ENCODE results near the gene CATSPERB.
A peak's percentile ranks its signal among the peaks of the same experiment; 100 is the strongest.

Gene CATSPERB, protein sequence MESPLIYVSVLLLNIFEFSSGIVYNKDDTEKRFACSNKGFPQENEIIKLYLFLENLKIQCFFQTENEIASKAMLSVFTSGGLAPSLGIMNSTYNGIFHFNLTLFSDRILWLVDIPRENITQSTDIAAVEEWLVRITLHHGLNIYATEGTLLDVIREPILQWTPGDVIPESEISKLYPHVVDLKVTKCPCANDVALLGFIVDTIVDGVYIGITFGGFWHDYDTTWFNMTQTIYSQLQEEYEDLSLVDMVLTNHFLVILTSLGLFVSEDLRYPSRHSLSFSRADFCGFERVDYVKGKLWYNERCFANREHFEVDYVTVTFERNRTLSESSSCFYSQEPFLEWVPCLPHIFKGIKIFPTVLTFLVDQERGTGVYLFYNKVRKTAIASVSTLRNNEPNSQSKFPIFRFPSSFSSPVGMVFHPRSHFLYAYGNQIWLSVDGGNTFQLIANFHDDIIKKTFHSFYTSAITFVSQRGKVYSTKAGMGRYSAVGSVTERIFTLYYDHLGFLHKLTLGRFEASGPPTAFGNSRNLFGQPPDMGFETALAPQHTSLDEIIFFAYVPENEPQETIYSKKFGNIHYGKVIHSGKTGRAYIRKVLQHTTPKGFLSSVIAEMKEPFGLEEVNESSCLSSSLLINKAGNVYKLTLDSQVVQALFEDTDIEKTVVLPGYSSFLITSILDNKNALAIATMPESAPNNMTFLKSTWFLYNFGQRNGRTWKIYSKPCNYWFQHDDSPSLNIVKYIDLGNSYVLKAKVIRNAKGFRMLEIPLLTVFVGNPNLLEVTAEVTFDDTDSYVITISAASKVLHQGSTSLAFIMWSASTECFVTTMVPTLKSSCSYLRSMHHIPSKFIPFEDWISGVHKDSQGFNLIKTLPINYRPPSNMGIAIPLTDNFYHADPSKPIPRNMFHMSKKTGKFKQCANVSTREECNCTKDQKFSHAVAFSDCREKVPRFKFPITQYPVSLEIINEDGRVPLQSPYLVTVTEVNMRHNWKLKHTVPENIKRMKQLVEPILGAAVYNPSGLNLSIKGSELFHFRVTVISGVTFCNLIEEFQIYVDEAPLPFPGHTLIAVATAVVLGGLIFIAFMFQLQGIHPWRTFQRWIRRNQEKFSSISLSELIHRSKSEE

DNA sequence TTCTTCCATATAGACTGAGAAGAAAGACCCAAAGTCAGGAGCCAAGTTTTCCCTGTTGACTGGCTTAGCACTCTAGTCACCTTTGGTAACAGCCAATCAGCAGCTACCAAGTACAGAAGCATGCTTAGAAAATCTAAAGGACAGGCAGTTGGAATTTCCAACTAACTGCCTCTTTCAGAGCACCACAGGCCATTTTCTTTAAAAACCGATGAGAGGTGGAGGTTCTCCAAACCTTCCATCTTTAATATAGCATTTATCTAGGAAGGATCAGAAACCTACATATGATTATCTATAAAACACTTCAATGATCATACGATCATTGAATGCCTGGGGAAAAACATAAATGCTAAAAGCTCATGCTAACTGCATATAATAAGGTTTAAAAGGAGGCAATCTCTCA, at the start of gene CATSPERB:
TSS of gene CATSPERB (minus strand) at position 101 of the 400 bp plus-strand sequence. CDS start 2,607 bp downstream, outside the sequence.
- H3K36me3 Mint-ChIP-seq = peaks cover 12% of the 10 kb centered on the region
- no peak within 1 kb of the TSS for H3K27ac Mint-ChIP-seq
- H3K4me3 Mint-ChIP-seq = no peak within 1 kb of the TSS
- H3K9me3 Mint-ChIP-seq (ENCODE audit: low read depth) = no peaks in the 10 kb centered on the region
- H3K4me1 Mint-ChIP-seq (ENCODE audit: low read depth) = peaks cover 13% of the 10 kb centered on the region
- peaks cover 2% of the 10 kb centered on the region for H3K27me3 Mint-ChIP-seq

DNA sequence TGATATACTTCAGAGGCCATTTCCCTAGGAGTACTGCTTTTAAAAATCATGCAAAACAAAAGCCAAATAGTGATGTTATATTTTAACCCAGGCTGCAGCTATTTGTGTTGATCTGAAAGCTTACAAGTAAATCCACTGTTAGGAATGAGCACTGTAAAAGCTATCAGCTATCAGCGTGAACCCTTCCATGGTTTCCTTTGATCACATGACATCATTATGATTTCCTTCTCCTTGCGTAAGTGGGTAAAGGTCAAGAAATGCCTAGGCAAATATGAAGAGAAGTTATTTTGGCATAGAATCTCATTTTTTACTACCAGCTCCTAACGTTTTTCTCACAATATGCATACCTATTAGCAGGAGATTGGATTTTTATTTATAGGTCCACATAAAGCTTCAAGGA, 48.6 kb upstream of the CATSPERB start:
- Mint-ChIP-seq H3K27ac (no peak overlapping the region), H3K4me3 (no peak overlapping the region), H3K36me3 (peaks cover 14% of the 10 kb centered on the region), H3K9me3 (ENCODE audit: low read depth) (no peaks in the 10 kb centered on the region), H3K27me3 (no peaks in the 10 kb centered on the region), H3K4me1 (ENCODE audit: low read depth) (peaks cover 4% of the 10 kb centered on the region)

DNA sequence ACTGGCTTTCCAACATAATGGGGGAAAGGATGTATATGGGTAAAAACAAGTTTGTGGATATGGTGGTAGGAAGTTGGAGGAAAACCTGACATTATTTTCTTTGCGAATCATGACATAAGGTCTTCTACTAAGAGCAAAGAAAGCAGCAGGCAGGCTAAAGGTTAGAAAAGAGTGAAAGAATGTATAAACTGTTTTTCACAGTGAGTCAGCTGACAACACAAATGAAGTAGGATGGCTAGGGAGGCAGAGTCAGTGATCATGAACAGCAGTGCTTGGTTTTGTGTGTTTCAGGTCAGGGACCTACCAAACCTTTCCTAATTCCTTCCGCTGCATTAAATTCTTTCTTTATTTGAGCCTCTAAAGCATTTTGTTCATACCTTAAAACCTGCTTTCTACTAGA, 46.3 kb upstream of the CATSPERB start:
- Mint-ChIP-seq H3K36me3 (peaks cover 14% of the 10 kb centered on the region), H3K27ac (no peak overlapping the region), H3K4me1 (ENCODE audit: low read depth) (peaks cover 14% of the 10 kb centered on the region), H3K9me3 (ENCODE audit: low read depth) (no peaks in the 10 kb centered on the region), H3K4me3 (no peak overlapping the region), H3K27me3 (no peaks in the 10 kb centered on the region)

DNA sequence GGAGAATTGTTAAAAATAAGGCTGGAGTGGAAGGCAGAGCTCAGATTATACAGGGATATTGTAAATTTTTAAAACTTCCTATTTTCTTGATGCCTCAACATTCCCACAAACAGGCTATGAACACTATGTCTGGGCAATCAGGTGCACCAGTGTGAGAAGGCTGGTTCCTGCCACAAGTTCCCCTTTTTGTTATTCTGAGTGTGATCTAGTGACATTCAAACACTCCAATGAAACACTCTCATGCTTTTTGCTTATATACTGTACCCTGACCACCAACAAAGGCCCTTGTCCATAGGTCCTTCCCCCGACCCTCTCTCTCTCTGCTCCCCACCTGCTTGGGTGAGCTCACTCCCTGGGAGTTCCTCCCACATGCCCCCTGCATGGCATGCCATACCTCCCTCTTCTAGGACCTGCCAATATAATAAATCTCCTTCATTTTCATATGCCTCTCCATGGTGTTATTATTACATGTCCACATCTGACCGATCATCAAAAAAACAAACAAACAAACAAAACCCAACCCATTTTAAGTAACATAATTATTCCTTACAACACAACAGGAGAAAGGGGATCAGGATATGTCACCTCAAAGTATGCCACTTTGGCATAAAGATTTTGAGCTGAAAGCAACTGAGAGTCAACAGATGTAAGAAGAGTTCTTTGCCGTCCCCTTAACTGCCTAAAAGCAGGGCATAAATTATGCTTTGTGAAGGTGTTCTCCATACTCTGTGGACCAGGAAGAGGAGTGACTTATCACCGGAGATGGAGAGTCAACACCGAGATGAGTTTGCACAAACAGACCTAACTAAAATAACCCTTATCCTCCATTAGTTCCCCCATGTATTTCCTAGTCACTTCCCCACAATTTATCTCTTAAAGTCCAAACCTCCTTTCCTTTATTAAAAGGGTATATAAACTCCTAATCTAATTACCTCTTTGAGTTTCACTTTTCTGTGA, 42.5 kb upstream of the CATSPERB start:
- H3K27me3 Mint-ChIP-seq = no peaks in the 10 kb centered on the region
- H3K9me3 Mint-ChIP-seq (ENCODE audit: low read depth) = no peaks in the 10 kb centered on the region
- H3K36me3 Mint-ChIP-seq = peaks cover 9% of the 10 kb centered on the region
- no peak overlapping the region for H3K4me3 Mint-ChIP-seq
- H3K27ac Mint-ChIP-seq = peak overlapping the region; percentile 7
- peaks cover 14% of the 10 kb centered on the region for H3K4me1 Mint-ChIP-seq (ENCODE audit: low read depth)

DNA sequence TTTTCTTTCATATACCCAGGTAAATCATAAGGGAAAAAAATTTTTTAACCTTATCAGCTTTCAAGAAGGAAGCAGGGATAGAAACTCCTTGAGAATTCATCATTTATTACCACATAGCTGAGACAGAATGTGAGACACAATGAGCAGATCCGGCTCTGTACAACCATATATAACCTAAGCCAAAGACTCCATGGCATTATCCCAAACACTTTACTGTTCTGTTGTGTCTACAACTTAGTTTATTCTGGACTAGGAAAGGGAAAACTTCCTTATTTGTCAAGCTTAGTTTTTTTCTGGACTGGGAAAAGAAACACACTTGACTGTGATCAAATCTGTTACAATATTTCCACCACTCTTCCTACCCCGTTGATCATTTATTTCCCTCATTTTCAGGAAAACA, 38.3 kb upstream of the CATSPERB start:
- no peak overlapping the region for H3K27ac Mint-ChIP-seq
- peaks cover 10% of the 10 kb centered on the region for H3K4me1 Mint-ChIP-seq (ENCODE audit: low read depth)
- H3K9me3 Mint-ChIP-seq (ENCODE audit: low read depth) = no peaks in the 10 kb centered on the region
- peaks cover 8% of the 10 kb centered on the region for H3K36me3 Mint-ChIP-seq
- no peaks in the 10 kb centered on the region for H3K27me3 Mint-ChIP-seq
- H3K4me3 Mint-ChIP-seq = no peak overlapping the region

DNA sequence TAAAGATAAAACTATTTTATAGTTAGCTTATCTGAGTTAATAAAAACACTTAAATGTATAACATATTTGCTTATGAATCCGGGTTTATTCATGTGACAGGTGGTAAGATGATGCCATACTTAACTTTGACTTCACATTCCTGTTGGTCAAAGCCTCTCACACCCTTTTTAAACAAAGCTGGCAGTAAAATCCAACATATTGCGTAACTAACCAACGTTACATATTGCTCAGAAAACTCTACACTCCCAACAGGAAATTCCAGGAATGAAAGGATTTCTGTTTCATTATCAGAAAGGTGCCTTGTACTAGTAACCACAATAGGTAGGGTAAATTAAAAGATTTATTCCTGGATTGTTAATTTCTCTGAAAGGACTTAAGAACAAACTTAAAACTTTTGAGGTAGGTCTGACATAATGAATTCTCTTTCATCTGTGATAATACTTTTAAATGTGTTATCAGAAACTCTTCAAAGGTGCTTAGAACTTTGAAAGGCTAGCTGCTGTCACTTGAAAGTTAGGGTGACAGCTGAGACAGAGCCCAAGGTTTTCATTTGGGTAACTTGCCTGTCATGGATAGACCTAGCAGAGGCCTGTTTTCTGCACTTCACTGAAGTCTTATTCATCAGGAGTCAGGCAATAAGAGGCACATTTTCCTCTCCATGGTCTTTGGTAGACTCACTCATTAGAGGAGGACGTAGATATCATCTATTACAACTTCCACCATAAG, 23.8 kb upstream of the CATSPERB start:
- H3K36me3 Mint-ChIP-seq = peaks cover 18% of the 10 kb centered on the region
- H3K9me3 Mint-ChIP-seq (ENCODE audit: low read depth) = peaks cover 8% of the 10 kb centered on the region
- no peaks in the 10 kb centered on the region for H3K27me3 Mint-ChIP-seq
- H3K27ac Mint-ChIP-seq = no peak overlapping the region
- H3K4me3 Mint-ChIP-seq = no peak overlapping the region
- H3K4me1 Mint-ChIP-seq (ENCODE audit: low read depth) = no peaks in the 10 kb centered on the region

DNA sequence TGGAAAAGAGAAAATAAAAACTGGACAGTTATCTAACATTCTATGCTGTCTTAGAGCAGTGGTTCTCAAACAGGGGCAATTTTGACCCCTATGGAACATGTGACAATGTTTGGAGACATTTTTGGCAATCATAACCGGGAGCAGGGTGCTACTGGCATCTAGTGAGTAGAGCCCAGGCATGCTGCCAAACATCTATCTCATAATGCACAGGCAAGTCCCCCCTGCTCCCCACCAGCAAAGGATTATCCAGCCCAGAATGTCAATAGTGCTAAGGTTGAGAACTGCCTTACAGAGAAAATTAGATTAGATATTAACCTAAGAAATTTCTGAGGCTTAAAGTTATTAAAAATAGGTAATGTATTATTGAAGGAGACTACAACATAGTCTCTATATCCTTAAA, 22.9 kb upstream of the CATSPERB start:
- no peak overlapping the region for H3K4me3 Mint-ChIP-seq
- no peaks in the 10 kb centered on the region for H3K27me3 Mint-ChIP-seq
- no peak overlapping the region for H3K27ac Mint-ChIP-seq
- peaks cover 14% of the 10 kb centered on the region for H3K36me3 Mint-ChIP-seq
- peaks cover 8% of the 10 kb centered on the region for H3K9me3 Mint-ChIP-seq (ENCODE audit: low read depth)
- H3K4me1 Mint-ChIP-seq (ENCODE audit: low read depth) = no peaks in the 10 kb centered on the region

DNA sequence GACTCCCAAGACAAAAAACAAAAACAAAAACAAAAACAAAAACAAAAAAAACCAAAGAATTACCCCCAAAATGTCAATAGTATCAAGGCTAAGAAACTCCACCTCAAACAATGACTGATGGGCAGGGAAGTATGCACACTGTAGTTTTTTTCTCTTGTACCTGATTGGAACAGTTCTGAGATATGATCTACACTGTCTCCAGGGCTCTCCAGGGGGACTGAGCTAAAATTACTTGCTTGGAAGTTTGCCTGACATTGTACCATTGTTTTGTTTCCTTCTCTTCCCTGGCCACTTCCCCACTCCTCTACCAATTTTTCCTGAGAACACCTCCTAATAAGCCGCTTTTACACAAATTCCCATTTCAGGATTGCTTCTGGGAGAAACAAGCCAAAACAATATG, 22.3 kb upstream of the CATSPERB start:
- peaks cover 9% of the 10 kb centered on the region for H3K36me3 Mint-ChIP-seq
- H3K27me3 Mint-ChIP-seq = no peaks in the 10 kb centered on the region
- no peak overlapping the region for H3K4me3 Mint-ChIP-seq
- H3K9me3 Mint-ChIP-seq (ENCODE audit: low read depth) = peaks cover 8% of the 10 kb centered on the region
- H3K27ac Mint-ChIP-seq = no peak overlapping the region
- no peaks in the 10 kb centered on the region for H3K4me1 Mint-ChIP-seq (ENCODE audit: low read depth)

DNA sequence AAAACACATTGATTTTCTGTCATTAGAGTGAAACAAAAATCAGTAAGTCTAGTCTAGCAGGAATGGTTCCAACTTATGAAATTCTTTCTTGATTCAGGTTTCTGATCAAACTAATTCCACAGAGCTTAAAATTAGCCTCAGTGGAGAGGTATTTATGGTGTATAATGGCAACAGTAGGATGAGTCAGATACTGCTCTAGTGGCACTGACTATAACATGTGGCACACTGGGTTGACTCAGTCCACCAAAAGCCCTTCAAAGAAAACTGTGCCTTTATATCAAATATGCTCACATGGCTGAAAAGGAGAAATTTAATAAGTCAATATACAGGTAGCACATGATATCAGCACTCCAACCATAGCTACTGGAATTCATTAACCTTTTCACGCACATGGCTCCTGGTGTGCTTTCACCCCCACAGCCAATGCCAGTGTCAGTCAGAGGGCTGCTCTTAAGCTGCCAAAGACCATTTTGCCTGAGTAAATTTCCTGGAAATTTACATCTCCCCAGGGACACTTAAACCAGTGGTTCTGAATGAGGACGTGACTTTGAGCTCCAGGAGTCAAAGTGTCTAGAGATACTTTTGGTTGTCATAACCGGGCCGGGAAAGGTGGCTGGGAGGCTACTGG, 21.7 kb upstream of the CATSPERB start:
- Mint-ChIP-seq H3K27ac (no peak overlapping the region), H3K4me1 (ENCODE audit: low read depth) (no peaks in the 10 kb centered on the region), H3K36me3 (peaks cover 7% of the 10 kb centered on the region), H3K27me3 (no peaks in the 10 kb centered on the region), H3K4me3 (no peak overlapping the region), H3K9me3 (ENCODE audit: low read depth) (peaks cover 4% of the 10 kb centered on the region)

DNA sequence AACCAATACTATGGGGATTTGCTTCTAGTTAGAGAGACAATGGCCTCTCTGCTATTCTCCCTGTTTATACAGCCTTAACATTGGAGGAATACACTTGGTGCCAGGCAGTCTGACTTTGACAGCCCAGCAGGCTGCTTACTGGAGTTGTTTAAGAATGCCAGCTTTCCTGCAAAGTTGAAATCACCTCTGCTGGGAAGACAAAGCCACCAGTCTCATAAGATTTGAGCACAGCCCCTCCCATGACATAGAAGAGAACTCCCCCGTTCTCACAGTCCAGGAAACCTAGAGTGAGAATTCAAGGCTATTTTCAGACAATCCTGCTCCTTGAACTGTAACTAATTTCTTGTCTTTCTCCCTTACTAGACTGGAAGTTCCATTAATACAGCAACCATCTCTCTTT, 21.1 kb upstream of the CATSPERB start:
- Mint-ChIP-seq H3K27me3 (no peaks in the 10 kb centered on the region), H3K36me3 (peaks cover 2% of the 10 kb centered on the region), H3K27ac (no peak overlapping the region), H3K4me1 (ENCODE audit: low read depth) (no peaks in the 10 kb centered on the region), H3K9me3 (ENCODE audit: low read depth) (no peaks in the 10 kb centered on the region), H3K4me3 (no peak overlapping the region)

DNA sequence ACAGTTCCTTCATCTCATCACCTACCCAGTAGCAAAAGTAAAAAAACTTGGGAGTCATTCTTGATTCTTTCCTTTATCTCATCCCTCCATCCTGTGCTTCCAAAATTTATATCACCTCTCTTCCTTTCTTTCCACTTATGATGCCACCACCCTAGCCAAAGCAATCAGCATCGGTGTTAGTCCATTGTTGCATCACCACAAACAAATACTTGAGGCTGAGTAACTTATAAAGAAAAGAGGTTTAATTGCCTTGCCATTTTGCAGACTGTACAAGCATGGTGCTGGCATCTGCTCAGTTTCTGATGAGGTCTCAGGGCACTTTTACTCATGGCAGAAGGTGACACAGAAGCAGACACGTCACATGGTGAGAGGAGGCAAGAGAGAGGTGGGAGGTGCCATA, 19.8 kb upstream of the CATSPERB start:
- peaks cover 2% of the 10 kb centered on the region for H3K36me3 Mint-ChIP-seq
- no peaks in the 10 kb centered on the region for H3K27me3 Mint-ChIP-seq
- H3K9me3 Mint-ChIP-seq (ENCODE audit: low read depth) = no peaks in the 10 kb centered on the region
- H3K4me3 Mint-ChIP-seq = no peak overlapping the region
- no peaks in the 10 kb centered on the region for H3K4me1 Mint-ChIP-seq (ENCODE audit: low read depth)
- H3K27ac Mint-ChIP-seq = no peak overlapping the region

DNA sequence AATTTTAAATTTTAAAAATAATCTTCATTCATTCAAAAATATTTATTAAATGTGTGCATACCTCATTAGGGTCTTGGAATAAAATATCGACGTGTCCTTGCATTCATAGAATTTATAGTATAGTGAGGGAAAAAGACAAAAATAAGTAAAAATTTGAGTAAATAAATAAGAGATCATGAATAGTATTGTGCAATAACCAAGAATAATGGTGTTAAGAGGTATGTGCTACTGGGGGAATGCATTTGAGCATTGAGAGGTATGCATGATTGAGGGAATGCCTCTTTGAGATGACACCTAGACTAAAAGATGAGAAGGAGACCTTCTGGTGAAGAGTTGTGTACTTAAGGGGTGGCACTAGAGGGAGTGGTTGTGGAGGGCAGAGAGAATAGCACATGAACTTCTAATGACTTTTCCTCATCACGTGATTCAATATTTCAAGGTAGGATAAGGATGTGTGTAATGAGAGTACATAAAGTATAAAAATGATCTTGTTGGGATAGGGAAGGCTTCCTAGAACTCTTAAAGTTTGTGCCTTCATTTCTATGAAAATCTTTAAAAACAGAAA, 18.8 kb upstream of the CATSPERB start:
- H3K27ac Mint-ChIP-seq = no peak overlapping the region
- peaks cover 2% of the 10 kb centered on the region for H3K36me3 Mint-ChIP-seq
- no peaks in the 10 kb centered on the region for H3K4me1 Mint-ChIP-seq (ENCODE audit: low read depth)
- no peak overlapping the region for H3K4me3 Mint-ChIP-seq
- no peaks in the 10 kb centered on the region for H3K9me3 Mint-ChIP-seq (ENCODE audit: low read depth)
- no peaks in the 10 kb centered on the region for H3K27me3 Mint-ChIP-seq

DNA sequence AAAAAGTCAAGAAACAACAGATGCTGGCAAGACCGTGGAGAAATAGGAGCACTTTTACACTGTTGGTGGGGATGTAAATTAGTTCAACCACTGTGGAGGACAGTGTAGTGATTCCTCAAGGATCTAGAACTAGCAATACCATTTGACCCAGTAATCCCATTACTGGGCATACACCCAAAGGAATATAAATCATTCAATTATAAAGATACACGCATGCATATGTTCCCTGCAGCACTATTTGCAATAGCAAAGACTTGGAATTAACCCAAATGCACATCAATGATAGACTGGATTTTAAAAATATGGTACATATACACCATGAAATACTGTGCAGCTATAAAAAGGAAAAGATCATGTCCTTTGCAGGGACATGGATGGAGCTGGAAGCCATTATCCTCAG, 18.0 kb upstream of the CATSPERB start:
- Mint-ChIP-seq H3K27ac (no peak overlapping the region), H3K9me3 (ENCODE audit: low read depth) (no peaks in the 10 kb centered on the region), H3K36me3 (peaks cover 2% of the 10 kb centered on the region), H3K4me3 (no peak overlapping the region), H3K27me3 (no peaks in the 10 kb centered on the region), H3K4me1 (ENCODE audit: low read depth) (no peaks in the 10 kb centered on the region)
